GM23248 (cell line): Measurements from ENCODE around the gene PPFIBP1. TPM values are rescaled to one million over a fixed set of nuclear protein-coding genes. Genes with fewer than 3 reads are reported as not detected.

ENCODE experiments used
- DNase-seq: peaks from one replicate; pipeline ENCODE4 v3.0.0-alpha.2; 2015
- H2AFZ ChIP-seq: fragments of 200-600 bp; sonication (generic); 2 replicates; pipeline ENCODE4 v1.6.1; 2016; ENCODE audit warnings: antibody characterized with exemption
- H3F3A ChIP-seq: fragments of 200-600 bp; sonication (generic); 2 replicates; pipeline ENCODE4 v1.6.1; 2016; ENCODE audit warnings: mild to moderate bottlenecking, antibody characterized with exemption, mixed run types; ENCODE audit not compliant: insufficient read depth
- H3K27ac ChIP-seq: fragments of 200-600 bp; sonication (generic); 2 replicates; pipeline ENCODE4 v1.5.1; 2016; ENCODE audit warnings: mild to moderate bottlenecking
- H3K27me3 ChIP-seq: fragments of 200-600 bp; sonication (generic); replicated peaks from 2 replicates; pipeline ENCODE4 v1.6.1; 2016; ENCODE audit warnings: mild to moderate bottlenecking; ENCODE audit not compliant: insufficient read depth
- H3K36me3 ChIP-seq: fragments of 200-600 bp; sonication (generic); 2 replicates; pipeline ENCODE4 v1.6.1; 2016; ENCODE audit warnings: low read depth, mild to moderate bottlenecking
- H3K4me1 ChIP-seq: fragments of 200-600 bp; sonication (generic); 2 replicates; pipeline ENCODE4 v1.6.1; 2016; ENCODE audit warnings: mild to moderate bottlenecking; ENCODE audit not compliant: insufficient read depth
- H3K4me2 ChIP-seq: fragments of 200-600 bp; sonication (generic); one replicate; pipeline ENCODE4 v1.6.1; 2016; ENCODE audit warnings: mild to moderate bottlenecking; ENCODE audit not compliant: unreplicated experiment
- H3K4me3 ChIP-seq: fragments of 200-600 bp; sonication (generic); 2 replicates; pipeline ENCODE4 v1.5.1; 2016; ENCODE audit warnings: mild to moderate bottlenecking
- H3K79me2 ChIP-seq: fragments of 200-600 bp; sonication (generic); 2 replicates; pipeline ENCODE4 v1.6.1; 2016; ENCODE audit warnings: mild to moderate bottlenecking; ENCODE audit not compliant: insufficient read depth
- H3K9ac ChIP-seq: fragments of 200-600 bp; sonication (generic); 2 replicates; pipeline ENCODE4 v1.6.1; 2016; ENCODE audit warnings: mild to moderate bottlenecking
- H3K9me2 ChIP-seq: fragments of 200-600 bp; sonication (generic); 2 replicates; pipeline ENCODE4 v1.6.1; 2016; ENCODE audit warnings: mixed run types, mild to moderate bottlenecking, moderate library complexity; ENCODE audit not compliant: insufficient read depth
- H3K9me3 ChIP-seq: fragments of 200-600 bp; sonication (generic); one replicate; pipeline ENCODE4 v1.6.1; 2017; ENCODE audit warnings: low read depth
- H4K20me1 ChIP-seq: fragments of 200-600 bp; sonication (generic); 2 replicates; pipeline ENCODE4 v1.6.0; 2016; ENCODE audit not compliant: insufficient read depth
- EZH2 ChIP-seq: fragments of 200-600 bp; sonication (generic); IDR thresholded peaks from 2 replicates; pipeline ENCODE4 v1.6.1; 2018; ENCODE audit warnings: antibody characterized with exemption, mild to moderate bottlenecking; ENCODE audit not compliant: insufficient read depth, poor library complexity, severe bottlenecking
- EZH2phosphoT487 ChIP-seq: fragments of 200-600 bp; sonication (generic); IDR thresholded peaks from 2 replicates; pipeline ENCODE4 v1.6.1; 2018; ENCODE audit warnings: antibody characterized with exemption, moderate library complexity, mild to moderate bottlenecking, low read depth; ENCODE audit not compliant: insufficient read depth
- whole genome bisulfite sequencing, 2 experiments: methylation state at CpG; one replicate each; pipeline ENCODE4 v1.1.6; 2015 to 2017; ENCODE audit warnings: low lambda C conversion rate in 2 of 2, low coverage in 1 of 2; ENCODE audit errors: missing lambda C conversion rate in 2 of 2; 5-methylcytosine and 5-hydroxymethylcytosine counted together
- in situ Hi-C: fragments of 300-500 bp; cut with MboI; formaldehyde crosslinking; loops from 2 replicates; pipeline ENCODE4 v1.15.0; 2020
- polyA plus RNA-seq: library from polyadenylated mRNA; unstranded; fragments of >200 nt; fragmentation: Nextera tagmentation; extraction: Ambion mirVana; gene quantifications from 2 replicates; pipeline ENCODE4 v1.2.1, GENCODE V29; 2016
- total RNA-seq: library from RNA; depleted of rRNA; stranded (reverse); fragments of >200 nt; shearing (Covaris generic); gene quantifications from 2 replicates; pipeline ENCODE4 v1.2.3, GENCODE V29; 2014

Gene PPFIBP1
- total and polyA plus RNA-seq, 2 experiments from 2014 or later: 86.0 to 101 TPM

DNA sequence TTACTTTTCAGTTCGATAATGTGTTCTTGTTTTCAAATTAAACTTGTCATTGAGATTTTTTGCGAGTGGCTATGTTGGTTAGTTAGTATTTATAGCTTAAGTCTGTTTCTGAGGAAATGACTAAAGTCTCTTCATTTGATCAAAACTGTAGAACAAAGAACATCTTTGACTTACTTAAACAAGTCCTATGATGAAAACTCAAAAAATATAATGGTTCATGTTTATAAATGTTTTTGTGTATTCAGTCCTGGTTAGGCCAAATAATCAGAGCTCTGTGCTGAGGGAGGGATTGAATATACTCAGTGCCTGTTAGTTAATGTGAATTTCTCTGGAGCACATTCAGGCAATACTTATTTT, 51.7 kb downstream of the PPFIBP1 start:
- H3K79me2 ChIP-seq: peaks cover 91% of the 10 kb centered on the region
- TF ChIP-seq EZH2: no peak
- TF ChIP-seq EZH2phosphoT487: no peak
- no peaks in the 10 kb centered on the region for H3K27me3 ChIP-seq
- peaks cover 63% of the 10 kb centered on the region for H3F3A ChIP-seq
- WGBS, 2 experiments: 6% methylated on average over 2 of the region's 2 CpGs
- peak overlapping the region; percentile 75 for H3K9ac ChIP-seq
- H3K9me2 ChIP-seq: no peaks in the 10 kb centered on the region
- peak overlapping the region; percentile 89 for H3K4me2 ChIP-seq
- peak overlapping the region; percentile 98 for H3K27ac ChIP-seq
- H2AFZ ChIP-seq: no peak overlapping the region
- H4K20me1 ChIP-seq: no peaks in the 10 kb centered on the region
- peaks cover 70% of the 10 kb centered on the region for H3K4me1 ChIP-seq
- DNase-seq: no peak
- H3K9me3 ChIP-seq: no peaks in the 10 kb centered on the region
- peaks cover 8% of the 10 kb centered on the region for H3K36me3 ChIP-seq
- in situ Hi-C loops: no loop called here
- peak overlapping the region; percentile 52 for H3K4me3 ChIP-seq

DNA sequence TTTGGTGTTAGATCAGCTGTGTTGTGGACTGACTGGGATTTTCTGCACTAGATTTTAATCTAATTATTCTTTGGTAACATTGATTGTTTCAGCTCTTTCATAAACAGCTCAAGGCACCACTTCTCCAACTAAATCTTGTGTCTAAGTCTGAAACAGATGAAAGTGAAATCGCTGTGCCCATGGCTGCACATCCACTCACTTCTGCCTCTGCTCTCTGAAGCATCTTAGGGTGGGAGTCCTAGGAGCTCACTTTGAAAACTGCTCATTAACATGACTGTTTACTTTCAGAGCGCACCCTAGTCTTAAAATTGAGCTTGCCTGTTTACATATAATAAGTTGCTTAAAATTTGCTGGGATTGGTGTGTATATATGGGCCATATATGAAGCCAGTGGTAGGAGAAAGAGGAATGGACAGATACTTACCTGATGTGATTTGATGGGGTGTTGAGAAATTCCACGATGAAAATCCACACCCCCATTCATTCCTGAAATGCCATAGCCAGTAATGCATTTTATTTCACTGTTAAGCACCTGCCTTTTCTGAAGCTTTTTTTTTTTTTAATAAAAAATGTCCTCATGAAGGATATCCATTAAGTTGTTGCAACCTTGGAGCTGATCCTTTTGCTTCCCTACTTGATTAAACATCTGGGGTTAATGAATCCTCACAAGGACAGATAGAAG, 52.8 kb downstream of the PPFIBP1 start:
- Histone ChIP-seq H3K4me3 (no peak overlapping the region), H3K9ac (no peak overlapping the region), H3K4me1 (peaks cover 60% of the 10 kb centered on the region), H3K9me2 (no peaks in the 10 kb centered on the region), H3K9me3 (no peaks in the 10 kb centered on the region), H3K27me3 (no peaks in the 10 kb centered on the region), H2AFZ (no peak overlapping the region), H4K20me1 (no peaks in the 10 kb centered on the region), H3K4me2 (peak overlapping the region; percentile 10), H3F3A (peaks cover 58% of the 10 kb centered on the region), H3K27ac (peak overlapping the region; percentile 98), H3K36me3 (peaks cover 8% of the 10 kb centered on the region), H3K79me2 (peaks cover 94% of the 10 kb centered on the region)
- in situ Hi-C loops: no loop called here
- 89 to 95% methylated on average over 3 of the region's 3 CpGs for WGBS, 2 experiments
- no peak for DNase-seq
- TF ChIP-seq EZH2phosphoT487 (no peak), EZH2 (no peak)

DNA sequence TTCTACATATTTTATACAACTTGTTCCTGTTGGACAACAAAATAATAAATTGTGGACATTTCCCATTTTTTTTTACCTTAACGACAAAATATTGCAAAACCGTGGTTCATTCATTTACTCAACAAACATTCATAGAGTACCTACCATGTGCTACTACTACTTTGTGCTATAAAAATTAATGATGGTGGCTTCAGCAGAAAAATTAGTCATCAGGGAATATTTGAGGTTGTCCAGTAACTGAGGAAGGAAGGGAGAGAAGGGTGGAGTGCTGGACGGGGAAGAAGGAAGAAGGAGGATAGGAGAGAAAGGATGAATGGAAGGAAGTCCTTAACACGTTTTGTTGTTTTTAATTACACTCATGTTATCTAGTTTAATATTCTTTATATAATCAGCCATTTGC, 53.7 kb downstream of the PPFIBP1 start:
- no peak overlapping the region for H2AFZ ChIP-seq
- in situ Hi-C loops: no loop called here
- peaks cover 57% of the 10 kb centered on the region for H3K4me1 ChIP-seq
- no peaks in the 10 kb centered on the region for H3K9me2 ChIP-seq
- no peaks in the 10 kb centered on the region for H3K27me3 ChIP-seq
- H3K79me2 ChIP-seq: peaks cover 97% of the 10 kb centered on the region
- peaks cover 51% of the 10 kb centered on the region for H3F3A ChIP-seq
- WGBS, 2 experiments: 84 to 91% methylated on average over 4 of the region's 4 CpGs
- no peak overlapping the region for H3K4me3 ChIP-seq
- DNase-seq: no peak
- H3K9me3 ChIP-seq: no peaks in the 10 kb centered on the region
- H4K20me1 ChIP-seq: no peaks in the 10 kb centered on the region
- TF ChIP-seq EZH2 (no peak), EZH2phosphoT487 (no peak)
- H3K36me3 ChIP-seq: peaks cover 8% of the 10 kb centered on the region
- H3K27ac ChIP-seq: no peak overlapping the region
- no peak overlapping the region for H3K4me2 ChIP-seq
- H3K9ac ChIP-seq: no peak overlapping the region

DNA sequence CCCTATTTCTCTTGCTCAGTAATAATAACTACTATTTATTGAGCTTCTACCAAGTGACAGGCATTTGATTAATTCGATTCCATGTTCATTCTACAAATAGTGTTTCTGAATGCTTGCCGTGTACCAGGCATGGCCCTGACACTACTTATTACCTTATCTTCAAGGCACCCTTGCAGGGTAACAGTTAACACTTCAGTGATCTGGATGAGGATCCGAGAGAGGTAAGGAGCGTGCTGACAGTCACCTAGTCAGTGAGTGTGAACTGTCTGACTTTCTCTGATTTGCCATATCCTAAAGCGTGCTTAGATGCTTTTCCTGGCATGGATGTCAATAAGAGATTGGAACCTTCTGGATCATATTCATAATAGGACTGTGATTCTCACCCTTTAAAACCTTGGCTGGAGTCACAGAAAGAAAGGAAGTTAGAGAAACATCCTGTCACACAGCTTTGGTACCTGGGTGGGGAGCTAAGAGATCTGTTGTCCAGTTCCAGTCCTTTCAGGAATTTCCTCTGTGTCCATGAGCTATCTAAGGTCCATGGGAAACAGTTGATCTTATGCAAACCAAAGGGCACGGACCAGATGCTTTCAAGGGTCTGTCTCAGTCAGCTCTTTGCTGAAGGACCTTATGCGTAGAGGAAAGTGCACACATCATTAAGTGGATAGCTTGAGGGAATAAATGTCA, 54.8 kb downstream of the PPFIBP1 start:
- peaks cover 39% of the 10 kb centered on the region for H3F3A ChIP-seq
- H3K9me3 ChIP-seq: no peaks in the 10 kb centered on the region
- no peak for DNase-seq
- no peak overlapping the region for H2AFZ ChIP-seq
- H3K27me3 ChIP-seq: no peaks in the 10 kb centered on the region
- no peak overlapping the region for H3K27ac ChIP-seq
- 98% methylated on average over 7 of the region's 7 CpGs for WGBS, 2 experiments
- TF ChIP-seq EZH2 (no peak), EZH2phosphoT487 (no peak)
- H4K20me1 ChIP-seq: no peaks in the 10 kb centered on the region
- in situ Hi-C loops: no loop called here
- H3K36me3 ChIP-seq: peaks cover 8% of the 10 kb centered on the region
- H3K9ac ChIP-seq: no peak overlapping the region
- H3K4me3 ChIP-seq: no peak overlapping the region
- no peaks in the 10 kb centered on the region for H3K9me2 ChIP-seq
- peaks cover 97% of the 10 kb centered on the region for H3K79me2 ChIP-seq
- H3K4me1 ChIP-seq: peaks cover 57% of the 10 kb centered on the region
- no peak overlapping the region for H3K4me2 ChIP-seq
